PC-9 (cell line): ENCODE measurements around the gene COMMD1.

Source experiments
- EZH2 ChIP-seq: fragments of 200-600 bp; sonication (generic); IDR thresholded peaks from 2 replicates; pipeline ENCODE4 v1.8.0; 2017; ENCODE audit warnings: antibody characterized with exemption, low read depth
- TF ChIP-seq, protein P1 (sequence below): fragments of 200-600 bp; sonication (generic); conservative IDR thresholded peaks from 2 replicates; pipeline ENCODE4 v1.6.1; 2017; ENCODE audit warnings: mixed run types, antibody characterized with exemption, mild to moderate bottlenecking, moderate library complexity

DNA sequence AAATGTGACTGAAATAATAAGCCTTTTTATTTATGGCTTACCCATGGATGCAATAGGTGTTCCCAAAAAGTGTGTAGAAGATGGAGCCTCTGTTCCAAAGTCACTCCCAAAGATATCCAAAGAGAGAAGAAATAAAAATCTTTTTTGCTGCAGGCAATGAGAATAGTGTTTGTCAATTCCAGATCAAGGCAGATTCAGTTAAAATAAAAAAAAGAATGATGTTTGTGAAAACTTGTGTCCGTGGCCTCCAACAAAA lies 43.9 kb downstream of the COMMD1 start:
- TF ChIP-seq, protein P1, sequence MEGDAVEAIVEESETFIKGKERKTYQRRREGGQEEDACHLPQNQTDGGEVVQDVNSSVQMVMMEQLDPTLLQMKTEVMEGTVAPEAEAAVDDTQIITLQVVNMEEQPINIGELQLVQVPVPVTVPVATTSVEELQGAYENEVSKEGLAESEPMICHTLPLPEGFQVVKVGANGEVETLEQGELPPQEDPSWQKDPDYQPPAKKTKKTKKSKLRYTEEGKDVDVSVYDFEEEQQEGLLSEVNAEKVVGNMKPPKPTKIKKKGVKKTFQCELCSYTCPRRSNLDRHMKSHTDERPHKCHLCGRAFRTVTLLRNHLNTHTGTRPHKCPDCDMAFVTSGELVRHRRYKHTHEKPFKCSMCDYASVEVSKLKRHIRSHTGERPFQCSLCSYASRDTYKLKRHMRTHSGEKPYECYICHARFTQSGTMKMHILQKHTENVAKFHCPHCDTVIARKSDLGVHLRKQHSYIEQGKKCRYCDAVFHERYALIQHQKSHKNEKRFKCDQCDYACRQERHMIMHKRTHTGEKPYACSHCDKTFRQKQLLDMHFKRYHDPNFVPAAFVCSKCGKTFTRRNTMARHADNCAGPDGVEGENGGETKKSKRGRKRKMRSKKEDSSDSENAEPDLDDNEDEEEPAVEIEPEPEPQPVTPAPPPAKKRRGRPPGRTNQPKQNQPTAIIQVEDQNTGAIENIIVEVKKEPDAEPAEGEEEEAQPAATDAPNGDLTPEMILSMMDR: no peak
- no peak for TF ChIP-seq EZH2
